CD4-positive, alpha-beta T cell treated with Interleukin-4 for 4 hours (primary cell): Measurements from ENCODE around the gene TRAPPC8.
A peak's percentile ranks its signal among the peaks of the same experiment; 100 is the strongest.
"Not testable (repeated sequence)": the region's sequence is repeated elsewhere in the genome, so short reads cannot be mapped to it uniquely, and the experiment has no call there.

Experiments used
- DNase-seq: peaks from one replicate; pipeline ENCODE4 v3.0.0-alpha.2; 2020

Gene TRAPPC8

GRCh38 chr18:31837879-31838278 lies 105.0 kb downstream of the TRAPPC8 start:
- no peak for DNase-seq

GRCh38 chr18:31835528-31836133 lies 107.3 kb downstream of the TRAPPC8 start:
- DNase-seq, result no peak

GRCh38 chr18:31831903-31832302 lies 111.0 kb downstream of the TRAPPC8 start:
- no peak for DNase-seq

GRCh38 chr18:31830686-31831085 lies 112.2 kb downstream of the TRAPPC8 start:
- DNase-seq, result no peak

GRCh38 chr18:31828613-31829012 lies 114.3 kb downstream of the TRAPPC8 start:
- no peak for DNase-seq

- not testable (repeated sequence) for DNase-seq
Measured at GRCh38 chr18:31826673-31827325, 116.1 kb downstream of the TRAPPC8 start.

GRCh38 chr18:31825772-31826171 lies 117.2 kb downstream of the TRAPPC8 start:
- no peak for DNase-seq

- DNase-seq, result no peak
Measured at GRCh38 chr18:31821545-31822171, 121.3 kb downstream of the TRAPPC8 start.

GRCh38 chr18:31819925-31820229 lies 123.1 kb downstream of the TRAPPC8 start:
- no peak for DNase-seq

- DNase-seq, result peak; percentile 41
Measured at GRCh38 chr18:31819106-31819924, 123.6 kb downstream of the TRAPPC8 start.

- DNase-seq, result no peak
Measured at GRCh38 chr18:31814132-31814531, 128.8 kb downstream of the TRAPPC8 start.

GRCh38 chr18:31810336-31811130 lies 132.4 kb downstream of the TRAPPC8 start:
- not testable (repeated sequence) for DNase-seq

GRCh38 chr18:31809049-31809448 lies 133.9 kb downstream of the TRAPPC8 start:
- DNase-seq, result not testable (repeated sequence)

- no peak for DNase-seq
Measured at GRCh38 chr18:31801078-31801477, 141.8 kb downstream of the TRAPPC8 start.

- DNase-seq, result not testable (repeated sequence)
Measured at GRCh38 chr18:31799257-31799656, 143.7 kb downstream of the TRAPPC8 start.

GRCh38 chr18:31798399-31798798 lies 144.5 kb downstream of the TRAPPC8 start:
- DNase-seq, result no peak

- DNase-seq, result no peak
Measured at GRCh38 chr18:31795747-31796146, 147.2 kb downstream of the TRAPPC8 start.

- DNase-seq, result no peak
Measured at GRCh38 chr18:31793531-31793930, 149.4 kb downstream of the TRAPPC8 start.

GRCh38 chr18:31792580-31792911 lies 150.4 kb downstream of the TRAPPC8 start:
- no peak for DNase-seq

GRCh38 chr18:31791817-31792579 lies 150.9 kb downstream of the TRAPPC8 start:
- no peak for DNase-seq

GRCh38 chr18:31789409-31789808 lies 153.5 kb downstream of the TRAPPC8 start:
- no peak for DNase-seq

GRCh38 chr18:31783059-31783458 lies 159.9 kb downstream of the TRAPPC8 start:
- DNase-seq, result no peak
